EL (cell line): ENCODE data around the gene SLC4A3.
A peak's percentile ranks its signal among the peaks of the same experiment; 100 is the strongest.

Experiments
- DNase-seq: peaks from one replicate; pipeline ENCODE4 v3.0.0-alpha.2; 2016

Gene SLC4A3

GRCh38 chr2:219684721-219685689 is 57.6 kb downstream of the SLC4A3 start:
- DNase-seq: peak; percentile 82

GRCh38 chr2:219687272-219687671 is 59.8 kb downstream of the SLC4A3 start:
- DNase-seq: peak; percentile 82

GRCh38 chr2:219687882-219688559 is 60.6 kb downstream of the SLC4A3 start:
- DNase-seq: no peak

DNA sequence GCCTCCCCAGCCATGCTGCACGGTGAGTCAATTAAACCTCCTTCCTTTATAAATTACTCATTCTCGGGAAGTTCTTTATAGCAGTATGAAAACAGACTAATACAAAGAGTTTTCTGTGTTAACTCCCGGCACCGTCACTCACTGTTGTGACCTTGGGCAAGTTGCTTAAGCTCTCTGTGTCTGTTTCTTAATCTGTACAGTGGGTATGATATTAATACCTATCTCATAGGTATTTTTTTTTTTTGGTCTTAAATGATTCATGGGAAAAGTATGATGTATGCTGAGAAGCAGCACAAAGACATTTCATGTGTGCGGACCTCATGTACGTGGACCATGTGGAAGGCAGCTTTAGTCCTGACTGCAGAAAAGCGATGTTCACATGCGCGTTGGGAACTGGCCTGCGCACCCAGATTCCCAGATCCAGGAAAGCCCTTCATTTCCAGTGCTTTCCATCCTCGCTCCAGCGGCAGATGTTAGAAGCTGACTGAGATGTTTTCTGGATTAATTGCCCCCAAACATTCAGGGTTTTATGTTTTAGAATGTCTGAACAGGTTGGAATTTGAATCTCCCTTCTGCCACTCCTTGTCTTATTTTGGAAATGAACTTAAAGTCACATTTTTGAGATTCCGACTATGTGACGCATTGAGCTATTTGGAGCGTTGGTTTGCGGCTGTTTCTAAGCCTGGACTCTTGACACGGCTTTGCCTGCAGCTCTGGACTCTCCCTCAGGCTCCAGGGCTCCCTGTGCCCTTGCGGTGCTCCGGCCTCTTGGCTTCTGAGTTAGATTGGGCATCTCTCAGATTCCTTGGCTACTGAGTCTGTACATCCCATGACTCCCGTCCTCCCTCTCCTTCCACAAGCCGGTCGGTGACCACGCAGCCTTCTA is 61.4 kb downstream of the SLC4A3 start:
- DNase-seq: peak; percentile 99

GRCh38 chr2:219689676-219690628 is 62.5 kb downstream of the SLC4A3 start:
- DNase-seq: peak; percentile 70

DNA sequence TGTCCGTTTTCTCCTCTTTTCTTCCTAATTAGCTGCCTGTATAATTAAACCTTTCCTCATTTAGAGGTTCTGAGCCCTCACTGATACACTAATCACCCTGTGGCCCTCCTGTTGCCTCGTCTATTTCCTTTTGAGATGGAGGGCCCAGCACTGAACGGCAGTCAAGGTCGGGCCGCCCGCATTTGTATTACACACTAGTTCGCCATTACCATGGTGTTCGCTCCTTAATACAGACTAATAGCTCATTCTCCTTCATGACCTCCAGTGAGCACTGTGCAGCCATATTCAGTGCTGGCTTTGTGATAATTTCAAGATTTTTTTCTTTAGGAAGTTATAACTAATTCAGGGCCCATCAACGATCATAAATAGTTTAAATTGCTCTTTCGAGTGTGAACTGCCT is 64.1 kb downstream of the SLC4A3 start:
- DNase-seq: no peak
